Stimulated activated CD8-positive, alpha-beta memory T cell treated with anti-CD3 and anti-CD28 coated beads, Interleukin-12 subunit alpha, Interleukin-12 subunit beta, amount 100 ng/mL, for 1 hour (primary cell): Measurements from ENCODE around the gene KRT80.

Experiments
- DNase-seq: peaks from one replicate; pipeline ENCODE4 v3.0.0-alpha.2; 2020; ENCODE audit warnings: low read depth

Gene KRT80

GRCh38 chr12:52210925-52211650 is 19.3 kb upstream of the KRT80 start:
- DNase-seq, result no peak

GRCh38 chr12:52210186-52210924 is 18.5 kb upstream of the KRT80 start:
- no peak for DNase-seq

DNA sequence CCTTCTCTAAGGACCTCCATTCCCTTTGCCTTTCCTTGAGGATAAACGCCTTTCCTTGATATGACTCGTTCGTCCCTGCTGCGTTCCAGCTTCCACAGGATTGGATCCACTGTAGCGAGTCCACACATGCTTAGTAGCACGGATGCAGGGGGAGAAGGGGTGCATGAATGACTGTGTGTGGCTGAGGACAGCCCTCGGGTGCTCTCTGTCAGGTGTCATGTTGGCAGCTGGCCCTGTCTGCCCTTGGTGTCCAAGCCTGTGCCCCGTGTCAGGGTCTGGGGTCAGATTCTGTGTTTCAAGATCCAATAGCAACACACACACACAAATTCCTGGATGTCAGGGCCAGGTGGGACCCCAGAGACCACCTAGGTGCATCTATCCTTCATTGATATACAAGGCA is 17.5 kb upstream of the KRT80 start:
- no peak for DNase-seq

GRCh38 chr12:52208424-52209165 is 16.8 kb upstream of the KRT80 start:
- DNase-seq, result no peak

- no peak for DNase-seq
Observed at GRCh38 chr12:52207895-52208294, 16.1 kb upstream of the KRT80 start.

- no peak for DNase-seq
Observed at GRCh38 chr12:52207106-52207505, 15.3 kb upstream of the KRT80 start.

DNA sequence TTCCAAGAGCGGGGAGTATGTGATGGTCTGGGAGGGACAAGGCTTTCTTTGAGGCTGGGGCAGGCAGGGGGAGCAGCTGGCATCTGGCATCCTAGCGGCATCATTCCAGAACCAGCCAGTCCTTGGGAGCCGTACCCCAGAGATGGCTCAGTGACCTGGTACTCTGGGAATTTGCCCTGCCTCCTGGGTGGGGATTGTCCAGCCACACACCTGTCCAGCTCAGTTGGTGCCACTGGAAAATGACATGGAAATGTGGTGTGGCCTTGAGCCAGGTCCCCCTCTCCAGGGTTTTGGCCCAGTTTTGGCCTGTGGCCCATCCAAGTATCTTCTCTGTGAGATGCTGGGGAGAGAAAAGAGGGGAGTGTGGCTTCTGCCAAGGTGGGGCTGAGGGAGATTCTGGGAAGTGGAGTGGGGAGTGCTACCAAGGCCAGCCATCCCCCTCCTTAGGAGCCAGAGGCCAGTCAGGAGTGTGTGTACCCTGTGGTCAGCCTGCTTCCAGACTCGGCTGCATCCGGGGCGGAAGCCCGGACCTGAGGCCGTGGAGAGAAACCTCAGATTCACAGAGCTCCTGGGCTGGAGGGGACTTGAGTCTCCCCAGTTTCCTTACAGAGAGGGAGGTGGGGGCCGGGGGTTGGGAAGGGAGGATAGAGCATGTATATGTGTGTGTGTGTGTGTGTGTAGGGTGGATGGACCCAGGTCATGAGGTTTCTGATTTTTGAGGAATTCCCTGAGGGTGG is 14.7 kb upstream of the KRT80 start:
- no peak for DNase-seq

- DNase-seq, result no peak
Observed at GRCh38 chr12:52205612-52206303, 13.9 kb upstream of the KRT80 start.

DNA sequence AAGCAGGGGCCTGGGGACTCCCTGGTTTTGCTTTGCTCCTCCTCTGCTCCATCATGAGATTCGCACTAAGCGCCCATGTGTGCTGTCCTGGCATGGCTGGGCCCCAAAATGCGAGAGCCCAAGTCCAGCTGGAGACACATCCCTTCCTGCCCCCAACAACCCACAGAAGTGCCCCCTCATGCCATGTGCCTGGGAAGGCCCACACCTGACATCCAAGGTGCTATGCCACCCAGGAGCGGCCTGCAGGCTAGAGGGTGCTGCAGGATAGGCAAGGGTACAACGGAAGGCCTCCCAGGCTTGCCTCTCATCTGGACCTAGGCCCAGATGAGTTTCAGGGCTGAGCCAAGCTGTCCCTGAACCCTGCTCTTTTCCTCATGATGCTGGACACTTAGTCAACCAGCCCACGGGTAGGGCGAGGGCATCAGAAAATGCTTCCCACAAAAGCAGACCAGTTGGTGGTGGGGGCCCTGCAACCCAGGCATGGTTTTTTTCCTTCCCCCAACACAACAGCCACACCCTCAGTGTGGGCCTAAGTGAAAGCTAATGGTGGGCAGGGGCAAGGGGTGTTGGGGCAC is 13.2 kb upstream of the KRT80 start:
- no peak for DNase-seq

DNA sequence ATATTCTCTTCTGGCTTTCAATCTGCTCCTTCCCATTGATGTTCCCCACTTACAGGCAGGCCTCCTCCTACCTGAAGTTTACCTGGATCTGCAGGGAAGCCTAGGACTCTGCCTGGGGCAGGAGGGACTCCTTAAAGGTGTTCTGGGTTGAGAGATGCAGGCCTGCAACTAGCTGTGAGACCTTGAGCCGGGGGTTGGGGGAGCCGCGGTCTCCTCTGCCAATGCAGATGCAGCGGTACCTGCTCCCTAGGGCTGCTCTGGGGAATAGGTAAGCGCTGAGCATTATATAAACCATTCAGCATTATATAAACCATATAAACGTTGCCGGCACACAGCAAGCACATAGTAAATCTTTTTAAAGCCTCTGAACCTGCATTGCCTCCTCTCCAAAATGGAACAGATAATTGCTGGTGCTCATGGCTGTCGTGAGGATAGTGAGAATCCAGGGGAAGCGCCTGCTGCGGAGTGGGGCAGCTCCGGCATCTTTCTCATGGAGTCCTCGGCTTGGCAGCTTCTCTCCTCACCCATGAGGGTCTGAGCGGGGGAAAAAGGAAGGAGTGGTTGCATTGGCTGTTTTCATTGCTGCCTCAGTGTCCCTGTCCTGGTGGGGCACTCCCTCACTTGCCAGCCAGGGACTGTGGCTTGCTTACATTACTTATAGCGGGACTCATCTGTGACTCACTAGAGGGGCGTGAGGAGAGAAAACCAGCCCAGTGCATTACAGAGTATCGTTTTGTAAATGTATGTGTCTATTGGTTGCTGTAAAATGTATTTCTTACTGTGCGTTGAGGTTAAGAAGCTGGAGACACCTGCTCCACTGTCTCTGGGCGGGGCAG is 12.5 kb upstream of the KRT80 start:
- no peak for DNase-seq

- no peak for DNase-seq
Observed at GRCh38 chr12:52203079-52203921, 11.5 kb upstream of the KRT80 start.

GRCh38 chr12:52202361-52203078 is 10.7 kb upstream of the KRT80 start:
- no peak for DNase-seq

- no peak for DNase-seq
Observed at GRCh38 chr12:52201451-52201839, 9.6 kb upstream of the KRT80 start.

DNA sequence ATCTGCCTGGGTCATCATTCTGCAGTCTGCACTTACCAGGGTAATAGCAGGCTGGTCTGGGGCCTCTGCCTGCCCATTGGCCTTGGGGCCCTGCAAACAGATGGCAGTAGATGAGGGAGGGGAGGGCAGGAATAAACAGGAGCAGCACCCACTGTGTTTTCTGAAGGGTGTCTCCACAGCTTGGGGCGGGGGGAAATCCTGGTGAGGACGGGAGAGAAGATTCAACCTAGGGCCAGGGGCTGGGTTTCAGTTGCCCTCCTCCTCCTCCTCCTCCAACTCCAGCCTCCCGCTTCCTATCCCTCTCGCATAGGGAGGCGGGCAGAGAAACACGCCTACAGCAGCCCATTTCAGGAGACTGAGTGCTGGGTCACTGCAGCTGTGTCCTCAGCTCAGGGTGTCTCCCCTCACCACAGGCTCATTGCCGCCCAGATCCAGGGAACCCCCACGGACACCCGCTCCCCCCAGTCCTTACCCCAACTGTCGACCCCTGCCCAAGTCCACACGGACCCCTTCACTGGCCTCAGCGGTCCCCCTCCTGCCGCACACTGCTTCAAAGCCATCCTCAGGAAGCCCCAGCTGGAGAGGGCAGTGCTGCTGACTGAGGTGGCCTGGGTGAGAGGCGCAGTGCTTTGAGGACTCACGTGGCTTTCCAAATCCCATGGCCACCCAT is 9.1 kb upstream of the KRT80 start:
- DNase-seq, result no peak

GRCh38 chr12:52200086-52200780 is 8.4 kb upstream of the KRT80 start:
- DNase-seq, result no peak

DNA sequence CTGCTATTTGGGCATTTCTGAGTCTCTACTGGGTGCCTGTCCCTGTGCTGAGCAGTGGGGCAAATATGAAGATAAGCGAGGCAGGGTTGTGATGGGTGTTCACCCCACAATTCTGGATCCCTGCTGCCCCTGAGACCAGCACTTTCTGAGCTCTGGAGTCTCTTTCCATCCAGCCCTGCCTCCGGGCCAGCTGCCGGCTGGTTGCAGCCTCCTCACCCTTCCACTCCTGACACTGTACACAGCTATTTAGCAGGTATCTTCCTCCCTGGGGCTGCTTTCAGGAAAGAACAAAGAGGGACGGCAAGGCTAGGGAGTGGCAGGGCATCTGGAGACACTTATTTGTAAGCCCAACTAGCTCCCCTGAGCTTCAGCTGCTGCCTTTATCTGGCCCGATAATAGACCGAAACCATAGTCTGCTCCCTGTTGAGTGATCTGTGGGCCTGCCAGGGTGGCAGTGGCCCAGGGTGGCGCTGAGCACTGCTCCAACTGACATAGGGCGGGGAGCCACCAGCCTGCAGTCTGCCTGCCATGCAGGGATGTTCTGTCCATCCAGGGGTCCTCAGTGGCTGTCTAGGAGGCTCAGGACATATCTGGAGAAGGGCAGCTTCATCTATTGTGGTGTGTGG is 7.6 kb upstream of the KRT80 start:
- DNase-seq, result no peak
